RWPE2 (cell line): Measurements from ENCODE around the gene ETV6.

Experiments used
- ATAC-seq: fragments of 200-7000 bp; cut with Tn5 transposase; 3 replicates; pipeline ENCODE4 v1.9.1; 2021; ENCODE audit warnings: low read depth
- DNase-seq: peaks from one replicate; pipeline ENCODE4 v3.0.0-alpha.2; 2020; ENCODE audit warnings: low spot score
- H3K27ac ChIP-seq: fragments of 450-650 bp; 2 replicates; pipeline ENCODE4 v1.5.1; 2017; ENCODE audit warnings: mild to moderate bottlenecking; ENCODE audit not compliant: poor library complexity, severe bottlenecking
- H3K27me3 ChIP-seq: fragments of 250-450 bp; sonication (Bioruptor Pico); 2 replicates; pipeline ENCODE4 v1.5.1; 2021; ENCODE audit warnings: mild to moderate bottlenecking, moderate library complexity; ENCODE audit not compliant: insufficient read depth, poor library complexity, severe bottlenecking
- H3K36me3 ChIP-seq: fragments of 250-450 bp; sonication (Bioruptor Pico); 2 replicates; pipeline ENCODE4 v1.5.1; 2020; ENCODE audit warnings: low read depth, mild to moderate bottlenecking, moderate library complexity
- H3K4me1 ChIP-seq: fragments of 250-450 bp; sonication (Bioruptor Pico); 2 replicates; pipeline ENCODE4 v1.5.1; 2021; ENCODE audit warnings: mild to moderate bottlenecking, moderate library complexity; ENCODE audit not compliant: insufficient read depth, poor library complexity, severe bottlenecking
- H3K4me3 ChIP-seq: fragments of 250-450 bp; sonication (Bioruptor Pico); 2 replicates; pipeline ENCODE4 v1.5.1; 2021; ENCODE audit warnings: mild to moderate bottlenecking, moderate library complexity; ENCODE audit not compliant: severe bottlenecking
- H3K9me3 ChIP-seq: fragments of 250-450 bp; sonication (Bioruptor Pico); 2 replicates; pipeline ENCODE4 v1.5.1; 2021; ENCODE audit warnings: mild to moderate bottlenecking, moderate library complexity; ENCODE audit not compliant: severe bottlenecking
- TF ChIP-seq, protein P1 (sequence below): fragments of 450-650 bp; IDR thresholded peaks from one replicate; pipeline ENCODE4 v1.5.1; 2017; ENCODE audit warnings: mild to moderate bottlenecking, moderate library complexity; ENCODE audit not compliant: poor library complexity, severe bottlenecking

ETV6 gene

DNA sequence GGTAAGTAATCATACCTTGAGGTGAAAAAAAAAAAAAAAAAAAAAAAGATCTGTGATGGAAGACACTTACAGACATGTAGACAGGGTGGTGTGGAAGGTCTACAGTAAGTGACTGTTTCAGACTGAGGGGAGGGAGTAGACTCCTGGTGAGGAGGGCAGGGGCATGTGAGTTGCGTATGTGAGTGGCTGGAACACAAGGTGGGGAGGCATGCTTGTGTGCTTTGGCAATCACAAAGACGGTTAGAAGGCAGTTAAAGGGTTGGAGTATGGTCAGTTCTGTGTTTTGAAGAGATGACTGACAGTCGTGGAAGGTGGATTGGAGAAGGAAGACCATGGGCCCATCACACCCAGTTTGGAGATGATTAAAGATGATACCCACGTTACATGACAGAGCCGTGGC lies 65.2 kb downstream of the ETV6 start:
- DNase-seq (no peak), ATAC-seq (no peak)
- H3K9me3 ChIP-seq = no peaks in the 10 kb centered on the region
- H3K4me3 ChIP-seq = no peak overlapping the region
- H3K27me3 ChIP-seq = no peaks in the 10 kb centered on the region
- TF ChIP-seq, protein P1, sequence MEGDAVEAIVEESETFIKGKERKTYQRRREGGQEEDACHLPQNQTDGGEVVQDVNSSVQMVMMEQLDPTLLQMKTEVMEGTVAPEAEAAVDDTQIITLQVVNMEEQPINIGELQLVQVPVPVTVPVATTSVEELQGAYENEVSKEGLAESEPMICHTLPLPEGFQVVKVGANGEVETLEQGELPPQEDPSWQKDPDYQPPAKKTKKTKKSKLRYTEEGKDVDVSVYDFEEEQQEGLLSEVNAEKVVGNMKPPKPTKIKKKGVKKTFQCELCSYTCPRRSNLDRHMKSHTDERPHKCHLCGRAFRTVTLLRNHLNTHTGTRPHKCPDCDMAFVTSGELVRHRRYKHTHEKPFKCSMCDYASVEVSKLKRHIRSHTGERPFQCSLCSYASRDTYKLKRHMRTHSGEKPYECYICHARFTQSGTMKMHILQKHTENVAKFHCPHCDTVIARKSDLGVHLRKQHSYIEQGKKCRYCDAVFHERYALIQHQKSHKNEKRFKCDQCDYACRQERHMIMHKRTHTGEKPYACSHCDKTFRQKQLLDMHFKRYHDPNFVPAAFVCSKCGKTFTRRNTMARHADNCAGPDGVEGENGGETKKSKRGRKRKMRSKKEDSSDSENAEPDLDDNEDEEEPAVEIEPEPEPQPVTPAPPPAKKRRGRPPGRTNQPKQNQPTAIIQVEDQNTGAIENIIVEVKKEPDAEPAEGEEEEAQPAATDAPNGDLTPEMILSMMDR = no peak
- peaks cover 12% of the 10 kb centered on the region for H3K4me1 ChIP-seq
- no peak overlapping the region for H3K27ac ChIP-seq
- no peaks in the 10 kb centered on the region for H3K36me3 ChIP-seq

DNA sequence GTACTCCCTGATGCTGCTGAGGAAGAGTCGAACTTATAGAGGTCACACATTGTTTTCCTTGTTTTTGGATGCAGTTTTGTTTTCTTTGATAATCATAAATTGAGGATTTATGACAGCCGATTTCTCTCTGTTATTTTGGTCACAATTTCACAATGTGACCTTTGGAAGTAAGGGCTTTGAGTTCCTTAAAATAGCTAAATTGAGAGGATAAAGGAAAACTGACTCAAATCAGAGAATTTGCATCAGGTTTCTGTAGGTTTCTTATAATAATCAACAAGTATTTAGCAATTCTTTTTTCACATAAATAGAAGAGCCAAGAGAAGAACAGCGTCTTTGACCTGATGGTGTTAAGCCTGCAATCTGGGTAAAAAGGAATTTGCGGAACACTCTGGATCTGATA lies 66.1 kb downstream of the ETV6 start:
- H3K36me3 ChIP-seq = no peaks in the 10 kb centered on the region
- TF ChIP-seq, protein P1 = no peak
- H3K9me3 ChIP-seq = no peaks in the 10 kb centered on the region
- H3K27ac ChIP-seq = no peak overlapping the region
- ATAC-seq (no peak), DNase-seq (no peak)
- no peak overlapping the region for H3K4me3 ChIP-seq
- no peaks in the 10 kb centered on the region for H3K27me3 ChIP-seq
- peaks cover 14% of the 10 kb centered on the region for H3K4me1 ChIP-seq

DNA sequence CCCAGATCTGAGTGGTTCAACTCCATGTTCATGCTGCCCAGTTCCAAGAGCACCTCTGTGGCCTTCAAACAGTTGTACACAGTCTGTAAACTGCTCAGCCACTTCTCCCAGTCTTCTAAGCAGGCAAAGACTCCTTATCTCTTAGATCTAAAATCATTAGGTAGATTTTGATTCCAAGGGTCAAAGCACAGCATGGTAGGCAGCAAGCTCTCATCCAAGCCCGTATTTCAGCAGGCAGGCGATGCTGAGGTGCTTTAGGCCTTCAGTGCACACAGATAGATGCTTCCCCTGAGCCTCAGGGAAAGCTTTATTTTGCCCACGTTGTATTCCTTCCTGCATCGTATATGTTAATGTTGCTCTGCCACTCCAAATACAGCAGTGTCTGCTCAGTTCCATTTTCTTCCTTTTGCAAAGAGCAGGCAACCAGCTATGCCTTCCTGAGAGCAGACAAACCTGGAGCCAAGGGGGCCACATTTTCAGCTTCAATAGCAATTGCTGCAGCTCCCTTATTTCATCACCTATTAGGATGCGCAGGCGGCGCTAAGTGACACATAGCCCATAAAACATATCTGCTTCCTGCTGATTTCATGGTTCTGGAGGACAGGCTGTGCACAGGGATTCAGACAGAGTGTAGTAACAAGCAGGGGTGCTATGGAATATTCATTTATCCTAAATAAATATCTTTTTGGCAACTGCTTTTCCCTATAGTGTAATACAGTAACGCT lies 67.5 kb downstream of the ETV6 start:
- Histone ChIP-seq H3K9me3 (no peaks in the 10 kb centered on the region), H3K4me3 (no peak overlapping the region), H3K27ac (no peak overlapping the region), H3K27me3 (no peaks in the 10 kb centered on the region), H3K36me3 (no peaks in the 10 kb centered on the region), H3K4me1 (peaks cover 14% of the 10 kb centered on the region)
- TF ChIP-seq, protein P1 = no peak
- no peak for DNase-seq
- no peak for ATAC-seq

DNA sequence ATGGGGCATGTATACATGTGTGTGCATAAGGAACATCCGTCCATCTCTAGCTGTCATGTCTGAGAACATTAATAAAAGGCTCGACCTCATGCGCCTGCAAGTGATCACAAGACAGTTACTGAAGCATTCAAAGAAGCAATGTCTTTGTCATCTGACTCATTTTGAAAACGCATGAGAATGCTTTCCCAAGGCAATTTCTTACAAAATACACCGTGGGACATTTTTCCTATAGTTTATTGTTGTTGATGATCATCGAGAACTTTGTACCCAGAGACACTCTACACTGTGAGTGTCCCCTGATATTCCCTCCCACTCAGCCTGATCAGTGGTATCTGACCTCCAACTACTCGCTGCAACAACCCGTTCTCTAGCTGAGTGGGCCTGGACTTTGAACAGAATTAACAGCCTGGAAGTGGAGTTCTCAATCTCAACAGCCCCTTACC lies 68.1 kb downstream of the ETV6 start:
- Histone ChIP-seq H3K27ac (peak overlapping the region; percentile 55), H3K4me3 (no peak overlapping the region), H3K27me3 (no peaks in the 10 kb centered on the region), H3K36me3 (no peaks in the 10 kb centered on the region), H3K9me3 (no peaks in the 10 kb centered on the region), H3K4me1 (peaks cover 14% of the 10 kb centered on the region)
- TF ChIP-seq, protein P1 = no peak
- no peak for DNase-seq
- no peak for ATAC-seq

DNA sequence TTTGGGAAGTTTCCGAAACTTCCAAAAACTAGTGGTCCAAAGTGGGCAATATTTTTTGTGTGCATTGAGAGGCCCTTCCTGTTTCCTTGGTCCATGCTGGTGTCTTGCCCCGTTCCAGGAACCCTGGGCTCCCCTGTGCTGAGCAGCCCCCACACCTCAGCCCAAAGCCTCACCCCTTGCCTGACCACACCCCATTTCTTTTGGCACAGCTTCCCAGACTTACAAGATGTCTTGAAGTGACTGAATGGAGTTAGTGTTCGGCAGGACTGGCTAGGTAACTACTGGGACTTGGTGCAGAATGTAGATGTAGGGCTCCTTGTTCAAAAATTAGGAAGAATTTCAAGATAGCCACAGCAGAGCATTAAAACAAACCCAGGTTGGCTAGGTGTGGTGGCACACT lies 68.6 kb downstream of the ETV6 start:
- TF ChIP-seq, protein P1 = no peak
- Histone ChIP-seq H3K9me3 (no peaks in the 10 kb centered on the region), H3K27me3 (no peaks in the 10 kb centered on the region), H3K36me3 (no peaks in the 10 kb centered on the region), H3K4me3 (no peak overlapping the region), H3K27ac (peak overlapping the region; percentile 55), H3K4me1 (peaks cover 14% of the 10 kb centered on the region)
- ATAC-seq (no peak), DNase-seq (no peak)
